Esophagus mucosa (tissue), 1 donor: ENCODE results near the gene B4GALT6. TPM values are rescaled to one million over a fixed set of nuclear protein-coding genes. Genes with fewer than 3 reads are reported as not detected.
"Not testable (repeated sequence)": the region's sequence is repeated elsewhere in the genome, so short reads cannot be mapped to it uniquely, and the experiment has no call there.

Source experiments
- ATAC-seq: fragments of 200-7000 bp; cut with Tn5 transposase; one replicate; pipeline ENCODE4 v1.9.1; 2020
- total RNA-seq: library from RNA; stranded (reverse); gene quantifications from one replicate; pipeline ENCODE4 v1.2.4, GENCODE V29; 2023
- donor health status: DM: yes; HTN: yes; CAD: no.

Gene B4GALT6
- 2.9 TPM for total RNA-seq

- no peak for ATAC-seq
These were observed at the start of gene B4GALT6 for GRCh38 chr18:31684279-31685096. Gene B4GALT6 (minus strand): TSS chr18:31684581. CDS start chr18:31684426, 155 bp downstream.

GRCh38 chr18:31731628-31732027 lies 47.2 kb upstream of the B4GALT6 start:
- ATAC-seq: no peak

- ATAC-seq: not testable (repeated sequence)
These were observed 44.8 kb upstream of the B4GALT6 start for GRCh38 chr18:31729196-31729595.

DNA sequence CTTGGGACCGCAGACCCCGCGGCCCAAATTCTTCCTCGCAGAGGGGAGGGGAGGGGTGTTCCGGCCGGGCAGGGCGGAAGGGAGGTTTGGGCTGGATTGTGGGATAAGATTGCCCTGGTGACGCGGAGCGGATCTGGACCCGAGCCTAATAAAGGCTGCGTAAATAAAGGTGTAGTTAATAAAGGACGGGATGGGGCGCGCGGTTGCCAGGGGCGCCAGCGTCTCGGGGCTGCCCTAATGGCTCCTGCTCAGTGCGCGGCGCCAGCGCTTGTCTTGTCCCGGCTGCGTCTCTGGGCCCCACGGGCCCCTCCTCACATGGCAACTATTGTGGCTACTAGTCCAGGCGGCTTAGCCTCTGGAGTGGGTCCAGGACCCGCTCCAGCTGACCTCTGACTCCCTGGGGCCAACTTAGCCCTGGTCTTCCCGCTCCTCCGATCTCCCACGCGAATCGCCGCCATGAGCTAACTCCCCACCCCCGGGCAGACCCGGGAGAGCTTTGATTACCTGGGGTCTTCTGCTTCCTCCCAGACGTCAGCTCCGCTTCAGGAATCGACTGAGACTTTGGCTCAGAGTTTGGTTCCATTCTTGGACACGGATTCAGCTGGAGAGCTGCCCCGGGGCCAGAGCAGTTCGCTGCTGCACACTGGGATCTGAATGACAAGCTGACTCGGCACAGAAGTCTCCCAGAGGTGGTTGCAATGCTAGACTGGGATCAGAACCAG lies 39.8 kb upstream of the B4GALT6 start:
- ATAC-seq: peak; percentile 40

DNA sequence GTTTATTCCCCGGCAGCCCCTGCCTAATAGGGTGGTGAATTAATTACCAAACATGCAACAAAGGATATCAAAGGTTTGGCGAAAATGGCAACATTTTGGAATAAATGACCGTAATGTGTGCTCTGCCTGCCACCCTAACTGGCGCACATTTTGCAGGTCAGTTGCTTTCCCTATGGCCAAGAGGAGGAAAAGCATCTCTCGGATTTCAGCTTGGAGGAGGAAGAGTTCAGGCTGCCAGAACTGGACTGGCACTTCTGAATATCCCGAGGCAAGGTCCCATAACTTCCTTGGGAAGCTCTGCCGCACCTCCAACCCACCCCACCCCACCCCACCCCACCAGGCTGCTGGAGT lies 39.2 kb upstream of the B4GALT6 start:
- ATAC-seq: no peak

DNA sequence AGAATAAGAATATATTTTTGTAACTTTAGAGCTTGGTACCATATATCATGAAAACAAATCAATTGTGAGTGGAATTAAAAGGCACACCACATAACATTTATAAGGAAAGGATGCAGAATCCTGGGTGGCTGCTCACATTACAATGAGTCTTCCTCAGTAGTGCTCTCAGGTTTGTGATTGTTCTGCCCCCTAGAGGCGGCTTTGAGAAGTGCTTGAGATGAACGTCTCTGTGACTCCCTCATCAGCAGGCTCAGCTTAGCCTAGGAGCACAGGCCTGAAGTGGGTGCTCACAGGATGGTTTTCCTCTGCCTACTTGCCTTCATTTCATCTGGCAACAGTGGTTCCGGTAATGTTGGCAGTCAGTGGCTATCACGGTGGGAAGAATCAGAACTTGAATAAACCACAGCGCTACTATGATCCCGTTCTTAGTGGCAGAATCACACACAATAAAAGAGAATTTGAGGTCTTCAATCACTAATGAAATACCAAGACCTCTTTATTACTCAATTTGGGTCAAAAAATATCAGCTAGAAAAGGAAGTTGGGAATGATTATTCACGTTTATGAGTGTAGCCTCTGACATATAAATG lies 38.1 kb upstream of the B4GALT6 start:
- ATAC-seq: peak; percentile 92

- no peak for ATAC-seq
These were observed 37.2 kb upstream of the B4GALT6 start for GRCh38 chr18:31721601-31722000.

- no peak for ATAC-seq
These were observed 36.5 kb upstream of the B4GALT6 start for GRCh38 chr18:31720867-31721266.

- no peak for ATAC-seq
These were observed 35.1 kb upstream of the B4GALT6 start for GRCh38 chr18:31719363-31720006.

DNA sequence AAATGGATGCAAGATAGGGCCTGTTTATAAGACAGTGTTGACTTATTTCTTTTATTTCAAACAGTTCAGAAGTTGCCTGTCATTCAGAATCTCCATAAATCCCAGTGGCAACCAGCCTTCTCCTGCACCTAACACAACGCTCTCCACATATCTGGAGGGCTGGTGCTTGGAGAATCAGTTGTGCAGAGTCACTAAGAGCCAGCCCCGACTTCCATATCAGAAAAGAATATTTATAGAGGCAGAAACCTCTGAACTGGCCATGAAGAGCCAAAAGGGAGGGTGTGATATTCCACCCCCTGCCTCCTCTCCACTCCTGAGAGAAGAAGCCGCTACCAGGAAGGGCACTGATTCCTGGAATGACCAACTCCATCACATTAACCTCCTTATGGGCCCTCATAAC lies 34.0 kb upstream of the B4GALT6 start:
- ATAC-seq: no peak

- ATAC-seq: no peak
These were observed 32.0 kb upstream of the B4GALT6 start for GRCh38 chr18:31716362-31716761.

DNA sequence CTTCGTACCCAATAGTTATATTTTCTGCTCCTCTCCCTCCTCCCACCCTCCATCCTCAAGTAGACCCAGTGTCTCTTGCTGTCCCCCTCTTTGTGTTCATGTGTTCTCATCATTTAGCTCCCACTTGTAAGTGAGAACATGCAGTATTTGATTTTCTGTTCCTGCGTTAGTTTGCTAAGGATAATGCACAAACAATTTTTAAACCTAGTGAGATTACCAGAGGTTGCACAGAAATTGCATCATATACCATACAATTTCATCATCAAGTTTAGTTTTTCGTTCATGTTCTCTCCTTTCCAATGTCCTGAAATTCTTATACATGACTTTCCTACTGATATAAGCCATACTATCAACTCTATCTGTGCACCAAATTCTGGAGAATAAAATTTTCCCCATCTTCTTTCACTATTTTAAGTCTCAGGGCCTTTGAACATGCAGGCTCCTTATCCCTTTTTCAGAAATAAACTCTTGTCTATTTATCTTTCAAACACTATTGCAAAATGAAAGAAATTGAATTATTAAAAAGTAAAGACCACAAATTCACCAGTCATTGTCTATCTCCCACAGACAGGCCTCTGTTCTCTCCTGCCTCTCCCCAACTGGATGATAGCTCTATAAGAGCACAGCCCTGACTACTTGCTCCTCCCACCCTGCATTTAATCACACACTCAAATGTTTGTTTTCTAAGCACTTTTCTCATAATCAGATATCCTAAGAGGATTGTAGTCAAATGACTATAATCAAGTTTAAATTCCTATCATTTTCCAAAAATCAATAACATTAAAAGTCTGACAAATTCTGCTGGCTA lies 27.2 kb upstream of the B4GALT6 start:
- no peak for ATAC-seq

DNA sequence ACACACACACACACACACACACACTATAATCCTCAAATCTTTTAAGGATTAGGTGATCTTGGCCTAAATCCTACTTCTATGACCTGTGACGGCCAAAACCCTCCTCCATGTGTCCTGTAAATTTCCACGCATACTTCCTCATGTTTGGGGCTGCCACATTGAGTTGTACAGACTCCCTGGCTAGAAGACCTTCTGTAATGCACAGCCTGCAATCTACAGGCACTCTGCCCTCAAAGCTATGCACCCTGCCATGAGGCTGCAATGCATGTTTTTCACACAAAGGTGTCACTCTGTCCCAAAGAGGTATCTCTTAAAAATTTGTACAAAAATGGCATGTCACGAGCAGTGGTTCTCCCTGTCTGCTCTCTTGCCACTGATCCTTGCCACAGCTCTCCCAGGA lies 26.4 kb upstream of the B4GALT6 start:
- peak; percentile 49 for ATAC-seq

DNA sequence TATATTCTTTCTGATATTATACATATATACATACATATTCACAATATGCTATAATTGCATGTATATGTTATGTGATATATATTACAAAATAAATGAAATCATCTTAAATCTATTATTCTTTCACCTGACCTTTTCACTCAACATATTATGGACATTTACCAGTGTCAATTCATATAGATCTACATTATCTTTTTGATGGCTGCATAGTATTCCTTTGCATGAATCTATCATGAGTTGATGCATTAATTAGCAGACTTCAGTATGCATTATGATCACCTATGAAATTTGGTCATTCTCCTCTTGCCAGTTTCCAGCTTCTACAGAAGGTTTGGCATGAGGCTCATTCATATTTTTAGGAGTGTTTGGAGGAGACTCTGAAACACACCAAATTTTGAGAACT lies 23.4 kb upstream of the B4GALT6 start:
- ATAC-seq: no peak

DNA sequence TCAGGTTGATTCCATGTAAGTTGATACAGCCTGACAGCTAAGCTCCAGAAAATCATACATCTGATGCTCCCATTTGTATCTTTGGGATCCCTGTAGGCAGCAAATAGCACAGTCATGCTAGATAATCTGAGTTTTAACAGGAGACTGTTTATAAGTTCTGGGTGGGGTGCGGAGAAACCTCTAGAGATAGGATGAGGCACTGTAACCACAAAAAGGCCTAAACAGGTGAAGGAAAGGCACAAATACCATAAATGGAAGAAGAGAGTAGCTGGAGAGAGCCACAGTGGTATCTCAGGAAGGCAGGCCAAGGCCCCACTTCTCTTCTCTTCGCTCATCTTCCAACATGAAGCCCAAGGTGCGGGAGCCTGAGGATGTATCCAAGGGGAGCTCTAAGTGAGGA lies 18.1 kb upstream of the B4GALT6 start:
- no peak for ATAC-seq

DNA sequence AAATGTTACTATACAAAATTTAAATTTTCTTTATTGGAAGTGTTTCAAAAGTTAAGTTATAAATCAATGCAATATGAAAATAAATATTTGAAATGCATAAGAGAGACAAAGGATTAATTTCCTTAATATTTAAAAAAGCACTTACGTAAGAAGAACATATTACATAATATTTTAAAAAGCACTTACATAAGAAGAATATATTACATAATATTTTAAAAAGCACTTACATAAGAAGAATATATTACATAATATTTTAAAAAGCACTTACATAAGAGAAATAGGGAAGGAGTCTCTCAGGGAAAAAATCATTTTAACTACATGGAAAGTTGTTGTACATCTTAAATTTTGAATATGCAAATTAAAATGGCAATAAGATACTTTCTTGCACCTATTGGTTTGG lies 17.4 kb upstream of the B4GALT6 start:
- ATAC-seq: no peak

DNA sequence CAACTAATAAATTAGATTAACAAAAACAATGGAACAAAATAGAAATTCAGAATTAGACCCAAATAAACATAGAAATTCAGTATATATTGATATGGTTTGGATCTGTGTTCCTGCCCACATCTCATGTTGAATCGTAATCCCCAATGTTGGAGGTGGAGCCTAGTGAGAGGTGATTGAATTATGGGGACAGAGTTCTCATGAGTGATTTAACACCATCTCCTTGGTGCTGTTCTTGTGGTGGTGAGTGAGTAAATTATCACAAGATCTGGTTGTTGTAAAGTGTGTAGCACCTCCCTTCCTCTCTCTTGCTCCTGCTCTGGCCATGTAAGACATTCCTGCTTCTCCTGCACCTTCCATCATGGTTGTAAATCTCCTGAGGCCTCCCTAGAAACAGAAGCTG lies 16.6 kb upstream of the B4GALT6 start:
- no peak for ATAC-seq

- no peak for ATAC-seq
These were observed 13.2 kb upstream of the B4GALT6 start for GRCh38 chr18:31697351-31698298.

DNA sequence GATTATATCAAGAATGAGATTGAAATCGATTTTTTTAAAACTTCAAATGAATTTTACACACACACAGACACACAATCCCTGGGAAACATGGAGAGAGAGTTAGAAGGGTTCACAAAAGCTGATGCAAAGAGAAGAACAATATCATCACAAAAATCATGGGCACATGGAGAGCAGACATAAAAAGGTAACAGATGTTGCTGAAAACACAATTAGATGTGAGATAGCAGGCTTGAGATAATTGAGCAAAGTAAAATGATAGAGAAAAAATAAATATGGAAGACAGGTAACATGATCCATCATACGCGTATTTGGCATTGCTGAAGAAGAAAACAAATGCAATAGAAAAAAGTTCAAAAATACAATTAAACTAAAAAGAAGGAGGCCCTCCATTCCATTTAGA lies 11.6 kb upstream of the B4GALT6 start:
- no peak for ATAC-seq

- ATAC-seq: no peak
These were observed 9.9 kb upstream of the B4GALT6 start for GRCh38 chr18:31694297-31694696.

- no peak for ATAC-seq
These were observed 4.2 kb upstream of the B4GALT6 start for GRCh38 chr18:31688606-31689005.
